GM20000 (cell line): ENCODE data around the gene PIK3R6.

Experiments used
- DNase-seq: peaks from one replicate; pipeline ENCODE4 v3.0.0; 2012; ENCODE audit warnings: low spot score
- CTCF ChIP-seq: IDR thresholded peaks from 2 replicates; pipeline ENCODE4 v1.5.1; 2012; ENCODE audit warnings: mild to moderate bottlenecking, control low read depth; ENCODE audit errors: extremely low read depth, missing control alignments

Gene PIK3R6

GRCh38 chr17:8909586-8910270 is 42.3 kb upstream of the PIK3R6 start:
- no peak for DNase-seq

GRCh38 chr17:8905331-8905730 is 37.9 kb upstream of the PIK3R6 start:
- DNase-seq: no peak

More at GRCh38 chr17:8909586-8910270, 42.3 kb upstream of the PIK3R6 start:
- no peak for TF ChIP-seq CTCF

GRCh38 chr17:8904686-8905085 is 37.2 kb upstream of the PIK3R6 start:
- no peak for TF ChIP-seq CTCF

More at GRCh38 chr17:8905331-8905730, 37.9 kb upstream of the PIK3R6 start:
- TF ChIP-seq CTCF: no peak

GRCh38 chr17:8904201-8904600 is 36.7 kb upstream of the PIK3R6 start:
- no peak for DNase-seq
- no peak for TF ChIP-seq CTCF

More at GRCh38 chr17:8904686-8905085, 37.2 kb upstream of the PIK3R6 start:
- DNase-seq: no peak

- TF ChIP-seq CTCF: no peak
- peak; percentile 50 for DNase-seq
Measured at GRCh38 chr17:8900626-8901585, 33.4 kb upstream of the PIK3R6 start.

- DNase-seq: no peak
- no peak for TF ChIP-seq CTCF
Measured at GRCh38 chr17:8900207-8900606, 32.7 kb upstream of the PIK3R6 start.

- TF ChIP-seq CTCF: no peak
- no peak for DNase-seq
Measured at GRCh38 chr17:8898636-8899035, 31.2 kb upstream of the PIK3R6 start.
